Cardiac septum (tissue), 1 donor: ENCODE results near the gene MOB1B. TPM values are rescaled to one million over a fixed set of nuclear protein-coding genes. Genes with fewer than 3 reads are reported as not detected.

ENCODE experiments used
- DNase-seq: peaks from one replicate; pipeline ENCODE4 v3.0.0-alpha.2; 2020; ENCODE audit warnings: low spot score
- intact Hi-C: fragments of 100-400 bp; cut with DNase I; formaldehyde crosslinking; loops from one replicate; pipeline ENCODE4 v1.14.0; 2022
- total RNA-seq: library from RNA; stranded (reverse); fragmentation: NEBNext Ultra II Directional; extraction: Animal tissue kit (Norgen Biotek cat#: 25700); gene quantifications from one replicate; pipeline ENCODE4 v1.2.1, GENCODE V29; 2021
- donor health status: DM: no; HTN: no; CAD: no.

The MOB1B gene
- total RNA-seq, 1 donor from 2014 or later, result 23.0 TPM

DNA sequence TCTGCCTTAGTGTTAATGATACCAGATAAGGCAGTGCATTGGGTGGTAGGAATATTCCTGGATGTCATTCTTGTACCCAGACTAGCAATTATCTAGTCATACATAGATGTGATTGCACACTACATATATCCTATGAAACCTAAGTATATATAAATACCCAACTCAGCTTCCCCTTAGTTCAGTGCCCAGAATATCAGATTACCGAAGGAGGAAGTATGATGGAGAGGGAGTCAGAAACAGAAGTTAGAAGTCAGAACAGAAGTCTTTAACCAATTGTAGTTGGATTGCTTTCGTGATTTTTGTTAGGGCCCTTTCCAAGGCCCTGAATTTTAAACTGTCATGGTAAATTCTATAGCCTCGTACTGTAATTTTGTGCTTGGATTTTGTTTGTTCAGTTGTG, 42.9 kb downstream of the MOB1B start:
- no peak for DNase-seq
- intact Hi-C loops, result no loop called here

DNA sequence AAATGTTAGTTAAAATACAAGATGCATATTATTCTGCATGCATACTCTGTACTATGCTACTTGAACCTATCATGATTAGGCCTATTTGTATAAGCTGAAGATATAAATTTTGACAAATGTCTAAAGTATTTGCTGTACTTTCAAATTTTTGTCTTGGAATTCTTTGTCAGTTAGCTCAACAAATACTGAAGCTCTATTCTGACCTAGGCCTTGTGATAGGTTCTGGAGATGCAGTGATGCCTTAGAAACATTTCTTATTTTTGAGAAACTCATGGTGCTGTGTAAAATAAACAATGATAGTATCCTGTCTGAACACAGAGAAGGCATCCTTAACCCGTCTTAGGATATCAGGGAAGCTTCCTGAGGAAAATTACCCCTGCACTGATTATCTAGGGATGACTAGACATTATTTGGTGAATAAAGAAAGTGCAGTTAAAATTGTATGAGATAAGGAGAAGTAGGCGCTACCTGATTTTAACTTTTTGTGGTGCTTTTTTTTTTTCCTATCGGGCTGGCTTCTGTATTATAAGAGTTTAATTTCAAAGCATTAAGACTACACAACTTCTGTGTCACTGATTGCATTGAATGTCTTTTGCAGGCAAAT, 43.4 kb downstream of the MOB1B start:
- intact Hi-C loops, result no loop called here
- no peak for DNase-seq

DNA sequence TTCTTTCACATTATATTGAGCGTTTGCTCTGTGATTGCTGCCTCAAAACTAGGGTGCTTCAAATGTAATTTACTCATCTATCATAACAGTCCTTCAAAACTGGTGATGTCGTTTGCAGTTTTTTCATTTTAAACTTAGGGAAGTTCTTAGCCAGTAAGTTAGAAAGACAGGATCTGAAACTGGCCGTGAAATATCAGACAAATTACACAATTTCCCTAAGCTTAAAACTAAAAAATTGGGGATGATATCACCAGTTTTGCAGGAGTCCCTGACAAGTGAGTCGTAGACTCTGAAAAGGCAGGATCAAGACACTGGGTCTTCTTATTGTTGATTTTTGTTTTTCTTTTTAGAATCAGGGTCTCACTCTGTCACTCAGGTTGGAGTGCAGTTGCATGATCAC, 44.8 kb downstream of the MOB1B start:
- intact Hi-C loops, result no loop called here
- DNase-seq, result no peak

DNA sequence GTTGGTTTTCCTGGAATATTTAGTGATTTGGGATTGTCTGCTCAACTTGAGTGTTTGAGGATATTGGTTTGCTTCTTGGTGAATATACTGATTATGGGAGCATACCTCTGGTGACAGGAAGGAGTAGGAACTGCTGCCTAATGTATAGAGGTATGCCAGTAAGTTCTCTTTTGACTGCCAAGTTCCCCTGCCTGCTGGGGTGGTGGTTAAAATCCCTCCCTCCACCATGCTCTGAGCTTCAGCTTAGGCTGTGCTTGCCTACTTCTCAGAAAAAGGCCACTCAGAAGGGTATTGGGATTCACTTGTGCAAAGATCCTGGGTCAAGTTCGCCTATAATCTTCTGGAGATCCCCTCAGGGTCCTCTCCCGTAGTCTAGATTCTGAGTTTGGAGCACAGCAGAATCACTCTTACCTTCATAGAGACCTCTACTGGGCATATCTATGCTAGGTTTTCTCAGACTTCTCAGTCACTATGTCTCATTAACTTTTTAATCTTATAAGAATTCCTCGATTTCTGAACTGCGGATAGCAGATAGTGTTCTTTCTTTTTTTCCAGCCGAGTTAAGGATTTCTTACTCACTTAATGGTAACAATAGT, 46.6 kb downstream of the MOB1B start:
- DNase-seq, result no peak
- intact Hi-C loops, result no loop called here

GRCh38 chr4:70954032-70954431, 51.9 kb downstream of the MOB1B start:
- intact Hi-C loops, result no loop called here
- DNase-seq, result no peak

DNA sequence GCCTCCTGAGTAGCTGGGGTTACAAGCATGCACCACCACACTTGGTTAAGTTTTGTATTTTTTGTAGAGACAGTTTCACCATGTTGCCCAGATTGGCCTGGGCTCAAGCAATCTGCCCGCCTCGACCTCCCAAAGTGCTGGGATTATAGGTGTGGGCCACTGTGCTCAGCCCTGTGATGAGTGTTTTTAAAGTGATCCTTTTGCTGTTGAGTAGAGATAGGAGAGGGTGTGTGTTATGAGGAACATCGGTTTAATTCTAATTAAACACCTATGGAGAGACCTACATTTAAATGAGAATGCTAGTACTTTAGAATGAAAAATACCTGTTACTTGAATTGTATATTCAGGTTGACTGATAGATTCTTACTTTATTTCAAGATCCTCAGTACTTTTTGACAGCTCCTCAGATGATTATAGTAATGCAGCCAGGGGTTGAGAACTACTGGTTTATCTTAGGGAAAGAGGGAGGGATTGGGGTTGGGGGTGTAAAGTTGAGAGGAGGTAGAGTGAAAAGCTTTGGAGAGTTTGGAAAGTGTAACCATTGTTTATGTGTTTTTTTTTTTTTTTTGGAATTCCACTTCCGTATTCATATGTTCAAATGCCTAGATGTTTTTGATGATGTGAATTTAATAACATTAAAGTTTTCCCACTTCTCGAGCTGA, 54.5 kb downstream of the MOB1B start:
- no peak for DNase-seq
- intact Hi-C loops, result no loop called here

DNA sequence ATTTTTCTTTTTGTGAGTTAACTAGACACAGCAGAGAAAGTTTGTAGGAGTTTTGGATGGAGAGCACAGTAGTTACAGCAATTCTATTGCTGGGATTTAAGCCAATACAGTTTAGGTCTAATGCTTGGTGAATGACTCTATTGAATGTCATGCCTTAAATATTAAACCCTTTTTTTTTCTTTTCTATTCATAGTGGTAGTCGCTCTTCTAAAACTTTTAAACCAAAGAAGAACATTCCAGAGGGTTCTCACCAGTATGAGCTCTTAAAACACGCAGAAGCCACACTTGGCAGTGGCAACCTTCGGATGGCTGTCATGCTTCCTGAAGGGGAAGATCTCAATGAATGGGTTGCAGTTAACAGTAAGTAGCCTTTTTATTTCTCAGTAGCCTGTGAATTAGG, 56.5 kb downstream of the MOB1B start:
- DNase-seq, result no peak
- intact Hi-C loops, result no loop called here

DNA sequence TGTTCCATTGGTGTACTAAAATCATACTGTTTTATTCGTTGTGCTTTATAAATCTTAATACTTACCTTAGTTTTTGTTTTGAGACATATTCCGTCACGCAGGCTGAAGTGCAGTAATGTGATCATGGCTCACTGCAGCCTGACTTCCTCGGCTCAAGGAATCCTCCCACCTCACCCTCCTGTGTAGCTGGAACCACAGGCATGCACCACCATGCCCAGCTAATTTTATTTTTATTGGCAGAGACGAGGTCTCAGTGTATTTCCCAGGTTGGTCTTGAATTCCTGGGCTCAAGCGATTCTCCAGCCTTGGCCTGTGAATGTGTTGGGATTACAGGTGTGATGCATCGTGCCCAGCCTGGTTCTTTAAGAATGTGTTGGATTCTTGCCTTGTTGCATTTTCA, 66.9 kb downstream of the MOB1B start:
- intact Hi-C loops, result no loop called here
- no peak for DNase-seq

GRCh38 chr4:70976252-70976651, 74.1 kb downstream of the MOB1B start:
- intact Hi-C loops, result no loop called here
- no peak for DNase-seq

GRCh38 chr4:70979445-70980008, 77.4 kb downstream of the MOB1B start:
- intact Hi-C loops, result no loop called here
- DNase-seq, result no peak

GRCh38 chr4:70980196-70980595, 78.0 kb downstream of the MOB1B start:
- intact Hi-C loops, result no loop called here
- no peak for DNase-seq

GRCh38 chr4:70984106-70984505, 81.9 kb downstream of the MOB1B start:
- DNase-seq, result no peak
- intact Hi-C loops, result no loop called here

DNA sequence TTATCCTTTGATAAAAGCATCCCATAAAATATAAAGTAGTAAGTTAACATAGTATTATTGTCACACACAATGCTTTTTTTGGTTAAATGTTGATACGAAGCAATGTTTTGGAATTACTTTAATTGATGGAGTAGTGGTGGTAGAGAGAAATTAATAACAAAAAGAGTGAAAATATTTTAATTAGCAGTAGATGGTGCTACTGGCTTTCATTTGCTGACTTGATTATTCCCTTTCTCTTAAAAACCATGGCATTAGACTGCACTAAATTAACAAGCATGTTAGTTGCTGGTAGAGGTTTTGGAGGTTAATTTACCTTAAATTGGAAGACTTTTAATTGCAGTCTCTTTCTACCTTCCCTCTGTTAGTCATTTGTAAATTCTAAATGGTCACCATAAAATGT, 82.4 kb downstream of the MOB1B start:
- intact Hi-C loops, result no loop called here
- no peak for DNase-seq

GRCh38 chr4:70991596-70991995, 89.4 kb downstream of the MOB1B start:
- no peak for DNase-seq
- intact Hi-C loops, result loop anchor here (5.0 kb wide), 2 partner anchors 89 to 149 kb away; partner anchors contain the start of gene MOB1B

DNA sequence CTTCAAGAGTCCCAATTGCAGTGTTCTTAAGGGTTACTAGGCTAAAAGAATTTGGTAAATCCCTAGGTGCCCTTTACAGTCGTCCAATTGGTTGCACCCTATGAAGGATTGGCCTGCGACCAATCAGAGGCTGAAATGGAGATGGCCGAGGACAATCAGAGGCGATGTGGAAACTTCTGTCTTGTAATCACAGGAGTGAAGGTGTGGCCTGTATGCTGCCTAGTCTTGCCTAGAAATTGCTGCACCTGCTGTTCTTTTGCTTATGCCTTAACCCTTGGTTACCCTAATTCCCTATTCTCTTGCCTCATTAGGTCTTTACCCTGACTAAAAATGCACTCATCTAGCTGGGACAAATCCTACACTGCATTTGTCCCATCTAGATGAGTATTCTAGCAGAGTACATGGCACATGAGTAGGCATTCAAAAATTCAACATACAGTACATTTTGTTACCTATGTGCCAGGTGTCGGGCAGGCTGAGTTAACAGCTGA, 90.3 kb downstream of the MOB1B start:
- intact Hi-C loops, result loop anchor here (2.0 to 5.0 kb wide), 3 partner anchors 90 to 304 kb away; partner anchors contain the start of genes MOB1B and UTP3
- no peak for DNase-seq

DNA sequence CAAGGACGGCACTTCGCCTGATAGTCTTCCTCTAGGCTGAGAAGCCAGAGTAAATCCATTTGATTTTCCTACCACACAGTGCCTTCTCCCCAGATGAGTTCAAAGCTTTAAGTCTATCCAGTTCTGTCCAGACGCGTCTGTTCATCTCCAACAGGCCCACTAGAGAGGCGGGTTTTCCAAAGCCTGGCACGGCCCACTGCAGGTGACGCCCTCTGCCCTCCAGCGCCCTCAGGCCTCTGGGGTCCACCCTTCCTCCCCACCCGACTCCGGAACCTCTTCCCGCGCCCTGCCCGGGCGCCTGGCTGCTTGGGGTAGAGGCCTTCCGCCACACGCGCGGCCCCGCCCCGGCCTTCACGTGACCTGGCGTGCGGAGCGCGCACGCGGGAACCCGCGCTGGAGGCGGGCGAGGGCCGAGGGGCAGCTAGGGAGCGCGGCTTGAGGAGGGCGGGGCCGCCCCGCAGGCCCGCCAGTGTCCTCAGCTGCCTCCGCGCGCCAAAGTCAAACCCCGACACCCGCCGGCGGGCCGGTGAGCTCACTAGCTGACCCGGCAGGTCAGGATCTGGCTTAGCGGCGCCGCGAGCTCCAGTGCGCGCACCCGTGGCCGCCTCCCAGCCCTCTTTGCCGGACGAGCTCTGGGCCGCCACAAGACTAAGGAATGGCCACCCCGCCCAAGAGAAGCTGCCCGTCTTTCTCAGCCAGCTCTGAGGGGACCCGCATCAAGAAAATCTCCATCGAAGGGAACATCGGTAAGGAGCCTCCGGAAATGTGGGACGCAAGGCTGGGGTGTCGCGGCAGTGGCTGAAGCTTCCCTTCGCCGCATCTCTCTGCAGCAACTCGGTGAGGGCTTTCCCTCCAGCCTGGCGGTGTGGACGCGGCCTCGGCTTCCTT, 91.3 kb downstream of the MOB1B start, which contains the start of gene DCK:
TSS of gene DCK (plus strand) at position 469 of the 888 bp plus-strand sequence. CDS start at position 656, 187 bp downstream.
- peak; percentile 95 for DNase-seq
- intact Hi-C loops, result loop anchor here (2.0 to 5.0 kb wide), 3 partner anchors 91 to 305 kb away; partner anchors contain the start of genes MOB1B and UTP3

DNA sequence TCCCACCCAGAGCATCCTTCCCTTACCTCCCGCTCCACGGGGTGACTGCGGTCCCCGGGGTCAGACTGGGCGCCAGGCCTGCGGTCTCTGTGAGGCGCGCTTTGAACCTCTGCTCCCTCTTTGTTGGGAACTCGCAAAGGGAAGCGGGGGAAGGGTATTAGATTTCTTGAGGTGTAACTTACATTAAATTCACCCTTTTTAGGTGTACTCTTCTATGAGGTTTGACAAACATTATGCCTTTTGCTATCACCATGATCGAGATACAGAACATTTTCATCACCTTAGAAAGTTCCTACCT, 91.8 kb downstream of the MOB1B start:
- intact Hi-C loops, result loop anchor here (5.0 kb wide), 2 partner anchors 92 to 152 kb away; partner anchors contain the start of gene MOB1B
- no peak for DNase-seq

GRCh38 chr4:70994387-70995099, 92.4 kb downstream of the MOB1B start:
- intact Hi-C loops, result loop anchor here (5.0 kb wide), 2 partner anchors 92 to 152 kb away; partner anchors contain the start of gene MOB1B
- DNase-seq, result no peak

- intact Hi-C loops, result no loop called here
Observed at GRCh38 chr4:70996018-70996360, 93.8 kb downstream of the MOB1B start.

More at GRCh38 chr4:70996018-70996360, 93.8 kb downstream of the MOB1B start:
- DNase-seq, result no peak
